Pulmonary artery endothelial cell (primary cell): ENCODE data around the gene ASCC3. TPM values are rescaled to one million over a fixed set of nuclear protein-coding genes. Genes with fewer than 3 reads are reported as not detected.
"Not testable (repeated sequence)": the region's sequence is repeated elsewhere in the genome, so short reads cannot be mapped to it uniquely, and the experiment has no call there.

ENCODE experiments used
- DNase-seq: peaks from one replicate; pipeline ENCODE4 v3.0.0-alpha.2; 2011; ENCODE audit warnings: low read depth, low spot score
- total RNA-seq: library from RNA; depleted of rRNA; stranded (reverse); fragments of >200 nt; gene quantifications from 2 replicates; pipeline ENCODE4 v1.2.3, GENCODE V29; 2014

The ASCC3 gene
- total RNA-seq, 1 donor from 2014 or later: 74.1 TPM

DNA sequence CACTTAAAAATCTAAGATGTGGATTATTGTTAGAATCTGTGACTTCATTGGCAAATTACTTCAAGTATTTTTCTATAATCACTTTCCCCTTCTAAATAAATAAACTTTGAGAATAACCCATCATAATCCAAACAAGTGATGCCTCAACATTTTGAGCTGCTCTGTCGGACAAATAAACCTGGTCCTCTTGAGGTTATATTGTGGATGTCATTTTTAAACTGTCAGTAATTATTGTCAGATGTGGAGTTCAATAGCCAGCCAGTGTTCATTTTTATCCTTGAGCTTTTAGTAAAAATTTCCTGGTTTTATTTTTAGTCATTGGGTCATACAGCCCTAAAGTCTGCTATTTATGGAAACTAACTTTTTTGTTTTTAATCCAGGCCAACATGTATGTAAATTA, 9.5 kb upstream of the ASCC3 start:
- DNase-seq: not testable (repeated sequence)

GRCh38 chr6:100889351-100889750, 8.2 kb upstream of the ASCC3 start:
- no peak for DNase-seq

- no peak for DNase-seq
Observed at GRCh38 chr6:100886076-100886475, 4.9 kb upstream of the ASCC3 start.

GRCh38 chr6:100883347-100883746, 2.2 kb upstream of the ASCC3 start:
- no peak for DNase-seq

DNA sequence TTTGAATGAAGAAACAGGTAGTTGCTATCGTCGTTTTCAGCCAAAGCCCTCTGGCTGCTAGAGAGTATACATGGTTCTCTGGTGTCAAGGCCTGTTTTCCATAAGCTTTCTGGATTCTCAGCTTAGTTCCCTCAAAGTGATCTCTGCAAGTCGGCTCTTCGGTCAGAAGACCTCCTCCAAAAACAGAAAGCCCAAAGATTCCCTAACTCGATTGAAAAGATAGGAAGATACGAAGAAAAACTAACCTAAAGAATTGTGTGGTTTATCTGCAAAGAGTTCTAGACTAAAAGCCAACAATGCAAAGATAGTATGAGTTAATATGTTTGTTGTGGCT, 545 bp upstream of the ASCC3 start:
- no peak for DNase-seq

- DNase-seq: no peak
Observed at GRCh38 chr6:100880149-100880852, 828 bp downstream of the ASCC3 start.

GRCh38 chr6:100879317-100879716, 1.8 kb downstream of the ASCC3 start:
- no peak for DNase-seq

- no peak for DNase-seq
Observed at GRCh38 chr6:100877851-100878250, 3.3 kb downstream of the ASCC3 start.

DNA sequence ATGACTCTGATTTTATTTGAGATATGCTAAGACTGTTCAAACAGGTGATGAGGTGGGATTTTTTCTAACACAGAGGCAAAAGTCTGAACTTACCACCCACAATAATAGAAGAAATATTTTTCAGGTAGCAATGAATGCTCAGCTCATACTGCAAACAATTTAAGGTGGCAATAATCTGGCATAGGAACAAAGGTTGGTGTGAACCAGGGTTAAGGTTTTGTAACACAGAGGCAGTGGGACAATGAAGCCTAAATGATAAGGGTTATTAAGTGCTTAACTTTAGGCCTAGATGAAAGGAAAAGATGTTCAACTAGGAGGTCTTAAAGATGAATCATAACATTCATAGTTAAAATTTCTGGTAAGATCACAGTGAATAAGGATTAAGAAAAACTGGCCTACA, 4.9 kb downstream of the ASCC3 start:
- DNase-seq: no peak

GRCh38 chr6:100865525-100865924, 15.6 kb downstream of the ASCC3 start:
- DNase-seq: no peak

DNA sequence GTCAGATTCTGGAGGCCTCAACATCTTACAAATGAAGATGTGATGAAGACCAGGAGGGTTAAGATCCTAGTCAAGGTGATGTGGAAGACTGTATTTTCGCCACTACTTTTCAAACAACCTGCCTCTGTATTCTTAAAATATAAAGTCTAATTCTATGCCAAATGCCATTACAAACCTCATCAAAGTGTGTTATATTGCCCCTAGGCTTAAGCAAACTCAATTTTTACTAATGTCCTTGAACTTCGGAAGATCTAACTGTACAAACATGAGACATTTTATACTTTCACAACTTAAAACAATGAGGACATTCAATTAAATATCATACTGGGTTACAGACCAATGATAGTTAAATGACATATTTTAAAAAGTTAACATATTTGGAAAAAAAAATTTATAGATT, 19.1 kb downstream of the ASCC3 start:
- no peak for DNase-seq

- no peak for DNase-seq
Observed at GRCh38 chr6:100856146-100856545, 25.0 kb downstream of the ASCC3 start.

- DNase-seq: no peak
Observed at GRCh38 chr6:100851819-100852218, 29.3 kb downstream of the ASCC3 start.

DNA sequence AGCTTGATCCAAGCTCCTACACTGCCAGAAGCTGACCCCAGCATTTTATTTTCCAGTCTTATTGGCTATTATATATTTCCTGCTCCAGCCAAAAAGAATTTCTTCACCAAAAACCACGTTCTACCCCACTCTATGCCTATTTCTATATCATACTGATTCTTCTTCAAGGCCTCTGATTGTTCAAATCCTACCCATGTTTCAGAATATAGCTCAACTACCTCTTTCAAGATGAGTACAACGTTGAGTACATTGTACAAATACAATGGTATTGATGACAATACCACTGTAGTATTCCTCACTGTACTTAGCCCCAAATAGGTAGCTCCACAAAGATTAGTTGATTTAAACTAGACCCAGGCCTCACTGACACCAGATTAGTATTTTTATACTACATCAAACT, 31.0 kb downstream of the ASCC3 start:
- no peak for DNase-seq

DNA sequence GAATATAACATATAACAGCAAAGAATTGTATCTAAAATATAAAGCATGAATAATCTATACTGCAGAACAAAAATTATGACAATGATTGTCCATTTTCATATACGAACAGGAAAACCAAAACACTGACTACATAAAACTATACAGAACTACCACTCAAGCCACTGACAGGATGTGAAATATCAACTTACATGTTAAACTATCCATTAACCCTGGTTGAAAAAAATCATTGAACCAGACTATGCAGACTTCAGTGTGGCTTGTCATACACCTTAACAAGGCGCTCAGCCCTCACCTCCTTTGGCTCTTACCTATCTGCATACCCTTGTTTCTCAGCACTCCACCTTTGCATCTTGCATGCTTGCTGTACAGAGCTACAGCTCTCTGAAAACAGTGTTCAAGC, 34.9 kb downstream of the ASCC3 start:
- DNase-seq: no peak

DNA sequence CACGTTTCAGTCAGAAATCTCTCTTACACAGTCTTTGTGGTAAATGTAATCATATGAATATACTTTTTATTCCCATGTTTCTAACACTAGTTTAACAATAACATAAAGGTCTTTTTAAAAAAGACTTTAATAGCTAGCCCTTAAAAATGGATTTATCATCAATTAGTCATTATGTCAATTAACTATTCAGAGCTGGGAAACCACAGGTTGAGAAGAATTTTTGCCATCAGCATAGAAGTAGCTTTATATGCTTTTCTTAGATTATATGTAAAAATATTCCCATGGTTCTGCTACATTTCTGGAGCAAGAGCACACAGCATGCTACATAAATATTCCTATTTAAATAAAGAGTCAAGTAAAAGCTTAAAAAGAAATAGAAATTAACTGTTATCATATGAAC, 35.5 kb downstream of the ASCC3 start:
- no peak for DNase-seq

DNA sequence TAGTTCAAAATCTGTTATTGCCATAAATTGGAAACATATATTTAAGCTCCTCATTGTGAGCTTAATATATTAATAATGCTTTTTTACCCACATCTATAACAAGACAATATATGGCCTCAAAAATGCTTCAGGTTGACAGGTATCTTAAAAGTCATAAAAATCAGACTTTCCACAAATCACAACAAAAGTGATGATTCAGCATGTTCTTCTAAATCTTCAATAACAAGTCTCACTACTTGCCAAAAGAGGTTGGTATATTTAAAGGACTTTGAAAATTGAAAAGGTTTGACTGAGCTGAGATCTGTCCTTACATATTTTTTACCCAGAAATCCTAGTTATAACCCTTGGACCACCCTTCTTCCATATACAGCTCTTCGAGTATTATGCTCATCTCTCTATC, 41.7 kb downstream of the ASCC3 start:
- DNase-seq: no peak

GRCh38 chr6:100838011-100838410, 43.1 kb downstream of the ASCC3 start:
- no peak for DNase-seq

DNA sequence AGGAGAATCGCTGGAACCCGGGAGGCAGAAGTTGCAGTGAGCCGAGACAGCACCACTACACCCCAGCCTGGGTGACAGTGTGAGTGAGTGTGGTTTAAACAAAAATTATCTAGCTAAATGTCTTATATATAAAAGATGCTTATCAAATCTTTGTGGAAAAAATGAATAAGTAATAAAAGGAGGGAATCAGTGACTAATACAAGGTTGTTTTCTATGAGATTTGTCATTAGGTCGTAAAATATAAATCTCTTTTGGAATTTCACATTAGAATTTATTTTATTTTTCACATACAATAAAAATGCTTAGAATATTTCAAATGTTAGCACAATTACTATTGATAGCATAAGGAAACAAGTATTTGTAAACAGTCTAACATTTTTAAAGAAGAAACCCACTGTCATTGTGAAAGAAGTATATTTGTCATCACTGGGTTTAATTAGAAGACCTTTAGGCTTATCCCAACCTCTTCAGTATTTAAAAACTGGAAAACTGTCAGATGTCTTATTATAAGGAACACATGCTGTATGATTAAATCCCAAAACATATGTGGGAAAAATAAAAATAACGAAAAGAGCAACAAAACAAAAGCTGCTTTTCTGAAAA, 47.1 kb downstream of the ASCC3 start:
- DNase-seq: no peak

DNA sequence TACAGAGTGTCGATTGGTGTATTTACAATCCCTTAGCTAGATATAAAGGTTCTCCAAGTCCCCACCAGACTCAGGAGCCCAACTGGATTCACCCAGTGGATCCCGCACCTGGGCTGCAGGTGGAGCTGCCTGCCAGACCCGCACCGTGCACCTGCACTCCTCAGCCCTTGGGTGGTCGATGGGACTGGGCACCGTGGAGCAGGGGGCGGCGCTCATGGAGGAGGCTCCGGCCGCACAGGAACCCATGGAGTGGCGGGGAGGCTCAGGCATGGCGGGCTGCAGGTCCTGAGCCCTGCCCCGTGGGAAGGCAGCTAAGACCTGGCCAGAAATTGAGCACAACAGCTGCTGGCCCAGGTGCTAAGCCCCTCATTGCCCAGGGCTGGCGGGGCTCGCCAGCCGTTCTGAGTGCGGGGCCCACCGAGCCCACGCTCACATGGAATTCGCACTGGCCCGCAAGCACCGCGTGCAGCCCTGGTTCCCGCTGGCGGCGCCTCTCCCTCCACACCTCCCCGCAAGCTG, 52.0 kb downstream of the ASCC3 start:
- not testable (repeated sequence) for DNase-seq

- no peak for DNase-seq
Observed at GRCh38 chr6:100823041-100823440, 58.1 kb downstream of the ASCC3 start.

DNA sequence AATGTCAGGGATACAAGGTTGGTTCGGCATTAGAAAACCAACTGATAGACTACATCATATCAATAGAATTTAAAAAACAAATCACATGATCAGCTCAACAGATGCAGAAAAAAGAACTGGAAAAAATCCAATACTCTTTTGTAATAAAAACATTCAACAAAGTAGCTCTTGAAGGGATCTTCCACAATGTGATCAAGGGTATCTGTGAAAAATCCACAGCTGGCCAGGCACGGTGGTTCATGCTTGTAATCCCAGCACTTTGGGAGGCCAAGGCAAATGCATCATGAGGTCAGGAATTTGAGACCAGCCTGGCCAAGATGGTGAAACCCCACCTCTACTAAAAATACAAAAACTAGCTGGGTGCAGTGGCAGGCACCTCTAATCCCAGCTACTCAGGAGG, 63.1 kb downstream of the ASCC3 start:
- no peak for DNase-seq

- no peak for DNase-seq
Observed at GRCh38 chr6:100810015-100810414, 71.1 kb downstream of the ASCC3 start.
